Measurements from ENCODE around the gene XPA.
"Not testable (repeated sequence)": the region's sequence is repeated elsewhere in the genome, so short reads cannot be mapped to it uniquely, and the experiment has no call there.

The XPA gene

DNA sequence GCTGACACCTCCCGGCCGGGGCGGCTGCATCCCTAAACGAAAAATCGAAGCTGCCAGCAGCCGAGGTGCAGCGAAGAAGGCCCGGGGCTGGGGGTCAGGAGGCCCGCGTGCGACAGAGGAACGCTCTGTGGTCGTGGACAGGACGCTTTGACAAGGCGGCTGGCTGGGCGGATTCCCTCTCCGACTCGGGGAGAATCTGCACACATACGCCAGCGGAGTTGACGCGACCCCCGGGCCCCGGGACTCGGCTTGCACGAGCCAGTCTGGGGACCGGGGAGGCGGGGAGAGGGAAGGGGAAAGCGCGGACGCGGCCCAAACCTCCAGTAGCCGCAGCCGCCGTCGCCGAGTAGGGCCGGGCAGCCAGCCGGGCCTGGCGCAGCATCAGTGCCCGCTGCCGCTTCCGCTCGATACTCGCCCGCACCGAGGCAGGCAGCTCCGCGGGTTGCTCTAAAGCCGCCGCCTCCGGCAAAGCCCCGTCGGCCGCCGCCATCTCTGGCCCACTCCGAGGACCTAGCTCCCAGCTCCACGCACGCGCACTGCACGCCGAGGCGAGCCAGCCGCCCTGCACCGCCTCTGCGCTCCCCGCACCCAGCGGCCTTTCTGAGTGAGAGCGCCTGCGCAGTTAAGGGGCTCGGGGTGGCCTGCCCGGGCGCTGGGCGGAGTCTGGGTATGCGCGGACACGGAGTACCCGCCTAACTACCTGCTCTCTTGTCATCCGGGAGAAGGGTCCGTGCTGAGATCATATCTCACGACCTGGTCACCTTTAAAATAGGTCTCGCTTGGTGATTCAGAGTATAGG is at the start of gene XPA:
XPA (minus strand) TSS at position 538 of the 799 bp plus-strand sequence; CDS start at position 490, 48 bp downstream.
- peak; percentile 100 for DNase-seq (ENCODE audit: low spot score)

DNA sequence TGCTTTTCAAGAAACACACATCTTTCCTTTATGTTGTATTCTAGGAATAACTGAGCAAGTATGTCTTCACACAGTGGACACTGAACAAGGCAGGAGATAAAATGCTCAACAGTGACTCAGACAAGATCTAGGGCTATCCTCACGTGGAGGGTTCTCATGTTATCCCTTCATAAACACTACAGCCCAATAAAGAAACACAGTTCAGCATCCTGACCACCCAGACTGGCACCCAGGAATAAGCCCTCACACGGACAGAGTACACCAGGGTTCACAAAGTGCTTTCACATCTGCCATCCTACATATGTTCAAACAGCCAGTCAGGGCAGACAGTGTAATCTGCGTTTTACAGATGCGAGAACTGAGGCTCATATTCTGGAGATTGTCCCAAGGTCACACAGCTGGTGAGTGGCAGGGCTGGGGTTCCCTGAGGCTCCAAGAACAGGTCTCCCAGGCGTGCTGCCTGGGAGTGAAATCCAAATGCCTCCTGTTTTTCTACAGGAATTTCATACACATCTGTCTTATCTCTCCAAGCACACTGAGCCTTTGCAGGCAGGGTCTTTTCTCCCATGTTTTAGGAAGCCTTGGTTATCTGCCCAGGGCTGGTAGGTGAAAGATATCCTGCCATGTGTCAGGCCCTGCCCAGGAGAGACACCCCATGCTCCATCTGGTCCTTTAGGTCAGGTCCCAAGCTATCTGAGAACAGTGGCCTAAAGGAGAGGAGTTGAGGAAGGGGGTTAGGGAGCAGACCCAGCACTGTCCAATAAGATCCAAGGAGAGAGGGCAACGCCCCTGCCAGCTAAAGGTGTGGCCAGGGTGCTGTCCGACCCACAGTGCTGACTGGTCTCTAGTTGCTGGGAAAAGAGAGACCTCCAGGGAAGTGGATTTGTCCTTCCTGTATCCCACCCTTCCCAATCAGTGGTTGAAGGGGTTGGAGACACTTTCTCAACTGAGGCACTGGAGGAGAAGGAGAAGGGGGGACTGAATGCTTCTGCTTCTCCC is 47.9 kb upstream of the XPA start:
- peak; percentile 34 for DNase-seq (ENCODE audit: low spot score)

DNA sequence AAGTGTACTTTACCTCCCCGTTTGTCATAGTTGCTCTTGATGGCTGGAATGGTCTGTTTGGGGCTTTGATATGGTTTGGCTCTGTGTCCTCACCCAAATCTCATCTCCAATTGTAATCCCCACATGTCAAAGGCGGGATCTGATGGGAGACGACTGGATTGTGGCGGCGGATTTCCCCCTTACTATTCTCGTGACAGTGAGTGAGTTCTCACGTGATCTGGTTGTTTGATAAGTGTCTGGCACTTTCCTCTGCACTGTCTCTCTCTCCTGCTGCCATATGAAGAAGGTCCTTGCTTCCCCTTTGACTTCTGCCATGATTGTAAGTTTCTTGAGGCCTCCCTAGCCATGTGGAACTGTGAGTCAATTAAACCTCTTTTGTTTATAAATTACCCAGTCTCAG is 46.9 kb upstream of the XPA start:
- DNase-seq (ENCODE audit: low spot score) = not testable (repeated sequence)

DNA sequence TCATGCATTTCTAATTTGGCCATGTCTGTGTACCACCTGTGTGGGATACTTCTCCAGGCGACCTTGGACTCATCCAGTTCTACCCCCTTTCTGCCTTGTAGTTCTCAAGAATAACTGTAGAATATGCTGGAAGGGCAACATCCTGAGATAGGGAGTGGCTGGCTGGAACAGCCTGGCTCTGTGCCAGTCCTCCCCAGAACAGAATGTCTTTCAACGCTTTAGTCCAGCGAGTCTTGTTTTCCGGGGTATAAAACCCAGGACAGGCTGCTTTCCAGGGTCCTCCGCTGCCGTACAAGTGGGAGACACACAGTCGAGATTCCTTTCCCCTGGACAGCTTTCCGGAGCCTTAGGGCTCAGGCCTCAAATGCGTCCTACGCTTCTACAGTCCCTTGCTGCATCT is 45.4 kb upstream of the XPA start:
- no peak for DNase-seq (ENCODE audit: low spot score)

DNA sequence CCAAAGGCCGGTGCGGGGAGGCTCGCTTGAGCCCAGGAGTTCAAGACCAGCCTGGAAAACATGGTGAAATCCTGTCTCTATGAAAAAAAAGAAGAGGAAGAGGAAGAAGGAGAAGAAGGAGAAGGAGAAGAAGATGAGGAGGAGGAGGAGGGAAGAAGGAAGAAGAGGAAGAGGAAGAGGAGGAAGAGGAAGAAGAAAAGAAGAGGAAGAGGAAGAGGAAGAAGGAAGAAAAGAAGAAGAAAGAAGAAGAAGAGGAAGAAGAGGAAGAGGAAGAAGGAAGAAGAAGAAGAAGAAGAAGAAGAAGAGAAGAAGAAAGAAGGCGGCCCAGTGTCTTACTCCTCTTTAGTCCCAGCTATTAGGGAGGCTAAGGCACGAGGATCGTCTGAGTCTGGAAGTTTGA is 44.8 kb upstream of the XPA start:
- no peak for DNase-seq (ENCODE audit: low spot score)

DNA sequence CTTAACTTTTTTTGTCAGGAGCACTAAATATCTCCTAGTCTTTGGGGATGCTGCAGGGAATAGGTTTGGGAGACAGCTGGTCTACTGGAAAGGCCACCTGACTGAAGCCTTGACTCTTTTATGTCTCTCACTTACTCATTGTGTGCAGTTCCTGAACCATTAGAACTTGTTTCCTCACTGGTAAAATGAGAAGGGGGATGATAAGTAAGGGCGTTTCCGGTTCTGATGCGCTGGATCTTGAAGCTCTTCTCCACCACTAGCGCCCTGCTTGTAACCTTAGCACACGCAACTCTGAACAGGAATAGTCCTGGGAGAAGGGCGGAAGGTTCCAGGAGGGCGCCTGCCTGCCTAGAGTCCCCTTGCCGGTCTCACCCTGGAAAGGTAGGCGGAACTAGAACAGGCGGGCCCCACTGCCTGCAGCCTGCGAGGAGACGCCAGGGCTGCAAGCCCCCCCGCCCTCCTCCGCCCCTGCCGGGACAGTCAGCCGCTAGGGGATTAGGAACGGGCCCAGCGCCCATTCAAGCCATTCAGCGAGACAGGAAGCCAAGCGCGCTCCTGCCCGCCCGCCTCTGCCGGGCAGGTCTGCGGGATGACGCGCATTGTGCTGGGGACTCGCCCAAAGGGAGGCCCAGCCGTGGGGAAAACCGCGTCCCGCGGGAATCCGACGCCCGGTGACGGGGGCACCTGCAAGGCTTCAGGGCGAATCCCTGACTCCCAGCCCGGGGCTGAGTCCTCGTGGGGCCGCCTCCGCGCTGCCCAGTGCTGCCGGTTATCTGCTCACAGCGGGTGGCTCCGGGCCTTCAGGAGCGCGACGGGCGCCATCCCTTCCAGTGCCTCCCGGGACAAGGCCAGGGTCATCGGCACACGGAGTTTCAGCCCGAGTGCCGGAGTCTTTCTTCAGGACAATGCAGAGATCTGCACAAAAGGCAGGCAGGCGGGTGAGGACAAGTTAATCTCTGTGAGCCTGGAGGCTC is 44.0 kb upstream of the XPA start:
- DNase-seq (ENCODE audit: low spot score) = peak; percentile 74

DNA sequence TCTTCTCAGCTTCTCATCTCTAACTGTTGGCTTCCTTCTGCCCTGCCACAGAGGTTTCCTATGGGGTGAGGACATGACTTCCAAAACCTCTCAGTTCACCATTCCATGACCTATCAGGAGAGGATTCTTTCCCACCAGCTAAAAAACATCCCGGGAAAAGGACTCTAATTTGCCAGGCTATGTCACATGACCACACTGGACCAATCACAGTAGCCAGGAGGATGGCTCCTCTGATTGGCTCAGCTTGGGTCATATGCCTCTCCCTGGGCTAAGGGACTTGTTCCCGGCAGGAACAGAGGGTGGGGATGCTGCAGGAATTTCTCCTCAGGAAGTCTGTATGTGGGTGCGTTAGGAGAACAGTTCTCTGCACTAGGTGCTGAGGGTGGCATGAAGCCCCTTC is 40.3 kb upstream of the XPA start:
- DNase-seq (ENCODE audit: low spot score) = peak; percentile 43

DNA sequence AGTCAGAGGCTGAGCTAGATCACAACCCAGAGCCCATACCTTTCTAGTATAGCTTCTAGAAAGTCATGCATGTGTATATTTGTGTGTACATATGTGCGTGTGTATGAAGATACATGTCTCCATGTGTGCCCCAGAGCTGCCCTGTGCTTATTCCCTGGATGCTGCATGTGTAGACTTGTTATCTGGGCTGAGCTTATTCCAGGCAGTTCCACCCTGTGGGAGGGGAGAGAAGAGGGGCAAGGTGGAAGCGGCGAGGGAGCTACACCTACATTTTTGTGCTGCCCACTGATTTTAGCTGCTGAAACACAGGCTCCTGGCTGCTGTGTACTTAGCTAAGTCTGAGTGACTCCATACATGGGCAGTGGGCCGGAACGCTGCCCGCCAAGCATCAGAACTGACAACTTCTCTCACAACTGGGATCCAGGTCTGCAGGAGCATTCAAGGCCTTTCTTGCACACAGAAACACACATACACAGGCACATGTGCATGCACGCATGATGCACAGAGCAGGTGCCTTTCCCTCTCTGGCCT is 38.0 kb upstream of the XPA start:
- DNase-seq (ENCODE audit: low spot score) = no peak

DNA sequence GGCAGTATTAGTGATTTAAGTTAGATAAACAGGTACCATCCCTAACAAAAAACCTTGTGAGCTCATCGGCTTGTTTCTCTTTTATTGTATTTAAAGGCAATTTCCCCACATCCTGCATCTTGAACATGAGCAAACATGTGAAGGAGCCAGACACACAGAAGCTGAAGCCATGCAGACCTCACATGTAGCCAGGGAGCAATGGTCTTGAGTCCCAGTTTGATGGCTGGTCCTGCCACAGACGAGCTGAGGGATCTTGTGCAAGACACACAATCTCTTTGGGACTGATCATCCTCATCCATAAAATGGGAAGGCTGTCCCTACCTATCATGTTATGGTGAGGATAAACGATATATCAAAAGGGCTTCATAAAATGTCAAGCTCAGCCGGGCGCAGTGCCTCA is 29.6 kb upstream of the XPA start:
- DNase-seq (ENCODE audit: low spot score) = no peak

DNA sequence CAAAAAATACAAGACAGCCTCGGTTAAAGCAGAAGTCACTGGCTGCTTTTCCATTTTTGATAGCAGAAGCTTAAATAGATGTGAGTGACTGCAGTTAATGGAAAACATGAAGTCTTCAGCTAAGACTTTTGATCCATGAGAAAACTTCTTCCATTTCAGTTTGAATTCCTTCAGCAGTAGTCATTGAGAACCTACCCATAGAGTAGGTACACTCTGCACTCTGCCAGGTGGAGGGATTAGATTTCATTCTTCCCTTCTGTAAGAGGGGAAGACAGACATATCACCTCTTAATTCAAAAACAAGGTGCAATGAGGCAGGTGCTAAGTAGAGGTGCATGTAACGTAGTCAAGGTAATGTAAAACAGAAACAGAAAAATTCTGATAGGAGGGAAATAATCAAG is 26.7 kb upstream of the XPA start:
- DNase-seq (ENCODE audit: low spot score) = peak; percentile 3

DNA sequence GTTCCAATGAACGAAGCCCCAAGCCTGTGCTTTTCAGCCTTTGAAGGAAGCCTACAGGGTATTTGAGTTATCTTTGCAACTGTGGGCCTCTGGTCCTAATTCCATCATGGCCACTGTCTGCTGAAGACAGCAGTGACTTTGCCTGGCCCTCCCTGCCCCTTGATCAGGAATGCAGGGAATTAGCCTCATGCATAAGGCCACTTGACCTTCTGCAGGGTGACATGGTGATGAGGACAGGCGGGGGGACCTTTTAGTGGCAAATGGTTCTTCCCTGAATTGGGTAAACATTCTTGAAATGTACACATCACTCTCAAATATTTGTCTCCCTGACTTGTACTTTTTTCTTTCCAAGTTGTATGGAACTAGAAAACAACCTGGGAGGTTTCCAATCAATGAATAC is 25.2 kb upstream of the XPA start:
- DNase-seq (ENCODE audit: low spot score) = peak; percentile 7

DNA sequence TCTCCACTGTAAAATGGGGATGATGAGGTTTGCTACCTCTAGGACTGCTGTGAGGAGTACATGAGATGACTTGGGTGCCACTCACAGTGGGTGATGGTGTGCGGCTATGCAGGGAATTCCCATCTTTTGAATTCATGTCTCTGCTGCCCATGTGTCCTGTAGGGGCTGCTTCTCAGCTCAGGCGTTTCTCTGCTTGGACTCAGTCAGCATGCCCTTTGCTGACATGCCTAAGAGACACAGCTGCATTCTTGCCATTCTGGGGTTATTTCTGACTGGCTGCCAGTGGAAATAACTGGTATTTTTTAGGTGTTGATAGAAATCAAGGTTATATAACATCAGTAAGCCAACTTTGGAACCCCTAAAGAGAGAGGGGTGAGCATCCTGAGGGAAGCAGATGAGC is 24.3 kb upstream of the XPA start:
- peak; percentile 59 for DNase-seq (ENCODE audit: low spot score)

DNA sequence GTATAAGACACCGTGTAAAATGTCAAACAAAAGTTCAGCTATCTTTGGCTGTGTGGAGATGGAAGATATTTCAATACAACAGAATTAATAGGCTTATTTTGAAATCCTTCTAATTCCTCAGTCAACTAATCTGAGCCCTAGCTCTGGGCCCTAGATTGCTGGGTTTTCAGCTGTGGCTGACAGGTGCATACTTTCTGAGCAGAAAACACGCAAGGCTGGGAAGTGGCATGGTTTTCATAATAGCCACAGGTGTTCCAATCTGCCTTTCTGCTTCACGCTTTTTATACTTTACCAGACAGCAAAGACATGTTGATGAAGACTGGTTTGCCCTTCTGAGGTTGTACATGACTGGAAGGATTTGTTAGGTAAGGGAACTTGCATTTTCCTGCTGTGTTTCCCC is 20.7 kb upstream of the XPA start:
- DNase-seq (ENCODE audit: low spot score) = no peak

DNA sequence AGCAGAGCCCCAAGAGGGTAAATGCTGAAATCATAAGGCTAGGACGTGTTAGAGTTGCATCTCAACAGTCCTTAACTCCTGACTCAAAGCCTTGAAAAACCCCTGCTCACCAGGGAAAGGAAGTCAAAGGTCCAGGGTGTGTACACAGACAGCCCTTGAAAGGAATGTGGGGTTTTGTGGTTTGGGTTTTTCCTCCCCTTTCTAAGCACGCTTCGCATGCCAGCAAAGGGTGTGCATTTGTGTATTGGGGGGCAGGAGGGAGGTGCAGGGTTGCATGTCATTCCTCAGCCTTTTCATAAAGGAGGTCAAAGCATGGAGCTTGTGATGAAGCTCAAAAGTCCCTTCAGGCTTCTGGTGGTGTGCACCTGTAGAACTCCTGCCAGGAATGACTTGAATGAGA is 17.3 kb upstream of the XPA start:
- peak; percentile 84 for DNase-seq (ENCODE audit: low spot score)

DNA sequence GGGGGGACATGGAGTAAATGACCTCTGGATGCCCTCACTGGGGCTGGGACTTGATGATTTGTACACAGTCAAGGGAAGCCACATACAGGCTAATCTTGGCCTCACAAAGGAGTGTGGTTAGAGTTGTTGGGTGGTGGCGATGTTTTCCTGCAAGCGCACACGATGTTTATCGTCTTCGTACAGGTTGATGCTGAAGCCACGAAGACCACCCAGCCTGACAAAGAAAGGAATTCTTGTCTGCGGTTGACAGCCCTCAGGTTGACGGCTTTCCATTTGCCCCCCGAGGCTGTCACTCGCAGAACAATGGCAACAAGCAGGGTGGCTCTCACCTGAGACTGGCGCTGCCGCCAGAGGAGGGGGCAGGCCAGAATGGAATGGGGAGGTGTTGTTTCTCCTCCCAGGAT is 14.1 kb upstream of the XPA start:
- no peak for DNase-seq (ENCODE audit: low spot score)

DNA sequence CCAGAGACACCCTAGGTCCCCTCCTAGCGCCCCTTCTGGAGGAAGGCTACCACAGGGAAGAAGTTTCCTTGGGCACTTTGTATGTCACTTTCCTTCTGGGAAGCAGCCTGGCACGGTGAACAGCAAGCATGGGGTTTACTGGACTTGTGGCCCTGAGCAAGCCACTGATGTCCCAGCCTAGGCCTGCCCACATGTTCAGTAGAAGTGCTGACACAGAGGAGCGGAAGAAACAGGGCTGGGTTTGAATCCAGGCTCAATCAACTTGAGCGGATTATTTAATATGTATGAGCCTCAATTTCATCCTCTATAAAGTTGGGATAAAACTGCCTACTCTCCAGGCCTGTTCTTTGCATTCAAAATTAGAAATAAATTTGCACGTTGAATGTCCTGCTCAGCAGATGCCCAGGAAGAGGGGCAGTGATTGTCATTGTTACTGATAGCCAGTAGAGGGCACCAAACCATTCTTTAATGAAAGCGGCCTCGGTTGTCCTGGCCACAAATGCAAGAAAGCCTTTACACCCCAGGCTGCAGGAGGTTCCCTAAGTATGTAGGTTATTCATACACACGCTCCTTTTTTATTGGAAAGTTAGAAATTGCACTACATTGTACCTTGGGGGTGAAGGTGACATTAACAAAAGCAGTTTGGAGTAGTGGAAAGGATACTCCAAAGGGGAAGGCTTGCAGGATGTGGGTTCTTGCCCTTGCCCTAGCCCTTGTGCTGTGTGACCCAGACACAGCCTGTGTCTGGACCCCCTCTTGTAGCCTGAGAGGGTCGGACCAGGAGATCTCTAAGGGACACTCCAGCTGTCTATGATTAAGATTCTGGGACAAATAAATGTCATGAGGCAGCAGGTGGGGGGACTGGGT is 13.4 kb upstream of the XPA start:
- peak; percentile 87 for DNase-seq (ENCODE audit: low spot score)

DNA sequence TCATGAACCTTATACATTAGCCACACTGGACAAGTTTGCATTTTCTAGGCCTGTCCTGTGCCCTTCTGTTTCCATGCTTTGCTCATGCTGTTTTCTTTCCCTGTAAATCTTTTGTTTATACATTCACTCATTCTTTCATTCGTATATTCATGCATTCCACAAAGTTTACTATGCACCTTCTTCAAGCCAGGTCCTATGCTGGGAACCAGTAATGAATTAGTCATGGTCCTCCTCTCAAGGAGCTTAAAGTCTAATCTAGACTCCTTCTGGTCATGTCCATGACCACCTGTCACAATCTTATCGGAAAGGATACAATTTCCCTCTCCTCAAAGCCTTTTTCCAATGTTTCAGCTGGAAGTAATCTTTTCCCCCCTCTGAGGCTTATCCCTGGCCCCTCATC is 9.1 kb upstream of the XPA start:
- DNase-seq (ENCODE audit: low spot score) = no peak

DNA sequence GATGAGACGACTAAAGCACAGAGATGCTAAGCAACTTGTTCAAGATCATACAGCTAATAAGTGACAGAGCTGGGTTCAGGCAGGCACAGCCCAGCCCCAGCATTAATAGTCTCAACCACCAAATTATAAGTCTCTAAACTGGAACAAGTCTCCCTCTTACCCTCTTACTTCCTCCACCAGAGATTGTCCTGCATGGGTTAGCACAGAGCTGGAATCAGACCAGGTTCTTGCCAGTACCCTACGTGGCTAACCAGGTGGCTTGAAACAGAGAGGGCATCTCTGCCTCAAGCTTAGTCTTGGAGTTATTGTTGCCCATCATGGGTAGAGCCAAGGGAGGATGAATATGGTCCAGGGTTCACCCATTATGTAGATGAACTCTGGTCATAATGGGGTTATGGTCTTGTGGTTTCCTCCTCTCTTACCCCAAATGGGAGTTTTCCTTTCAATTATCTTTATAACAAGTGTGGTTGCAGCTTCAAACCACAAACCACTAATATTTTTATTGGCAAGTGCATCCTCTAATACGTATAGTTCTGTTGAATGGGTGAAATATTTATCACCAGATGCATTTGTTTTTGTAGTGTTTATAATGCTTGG is 8.3 kb upstream of the XPA start:
- no peak for DNase-seq (ENCODE audit: low spot score)

DNA sequence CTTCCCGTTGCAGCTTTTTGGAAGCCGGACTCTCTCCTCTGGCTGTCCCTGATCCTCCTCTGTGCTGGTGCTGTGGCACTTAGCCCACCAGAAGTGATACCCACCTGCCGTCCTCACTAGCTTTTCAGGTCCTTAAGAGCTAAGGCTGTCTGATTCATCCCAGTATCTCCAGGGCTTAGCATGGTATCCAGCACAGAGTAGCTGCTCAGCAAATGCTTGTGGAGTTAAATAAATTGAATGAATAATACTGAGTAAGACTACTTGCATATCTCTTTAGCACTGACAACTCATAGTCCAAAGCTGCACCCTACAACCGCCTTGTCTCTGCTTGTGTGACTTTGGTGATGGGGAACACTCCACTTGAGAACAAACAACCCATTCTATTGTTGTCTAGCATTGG is 7.7 kb upstream of the XPA start:
- DNase-seq (ENCODE audit: low spot score) = no peak

DNA sequence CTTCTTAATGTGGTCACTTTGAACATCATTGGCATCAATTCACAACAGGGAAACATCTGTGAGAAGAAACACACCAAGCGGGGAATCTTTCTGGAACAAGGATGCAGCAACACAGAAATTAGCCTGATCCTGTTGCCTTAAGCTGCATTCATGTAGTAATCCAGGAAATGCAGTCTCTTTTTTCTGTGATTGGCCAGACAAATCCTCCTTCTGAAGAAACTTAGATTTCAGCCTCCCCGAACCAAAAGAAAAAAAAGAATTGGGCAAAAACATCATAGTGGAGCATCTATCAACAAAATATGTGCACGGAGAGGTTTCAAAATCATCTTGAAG is 7.2 kb upstream of the XPA start:
- no peak for DNase-seq (ENCODE audit: low spot score)
